SK-N-MC (cell line): ENCODE measurements around the gene RREB1.

Experiments used
- DNase-seq: peaks from one replicate; pipeline ENCODE4 v3.0.0-alpha.2; 2011; ENCODE audit warnings: low read depth, low spot score
- H3K27ac ChIP-seq: fragments of 200-600 bp; sonication (generic); 2 replicates; pipeline ENCODE4 v1.5.1; 2016; ENCODE audit warnings: mixed run types
- H3K36me3 ChIP-seq: fragments of 200-600 bp; sonication (generic); 2 replicates; pipeline ENCODE4 v1.6.1; 2017; ENCODE audit warnings: antibody characterized with exemption, low read length, mixed read lengths; ENCODE audit not compliant: insufficient read depth
- H3K4me3 ChIP-seq: fragments of 200-600 bp; sonication (generic); 2 replicates; pipeline ENCODE4 v1.5.1; 2016
- H3K9ac ChIP-seq: fragments of 200-600 bp; sonication (generic); 2 replicates; pipeline ENCODE4 v1.8.0; 2017; ENCODE audit warnings: mixed run types, mixed read lengths; ENCODE audit not compliant: insufficient read length
- H3K9me3 ChIP-seq: fragments of 200-600 bp; sonication (generic); 2 replicates; pipeline ENCODE4 v1.6.1; 2017; ENCODE audit warnings: low read depth, mild to moderate bottlenecking, antibody characterized with exemption, low read length, moderate library complexity, mixed read lengths
- EZH2 ChIP-seq: fragments of 200-600 bp; sonication (generic); IDR thresholded peaks from one replicate; pipeline ENCODE4 v1.6.1; 2017; ENCODE audit warnings: antibody characterized with exemption
- FOXP2 ChIP-seq: optimal IDR thresholded peaks from 2 replicates; pipeline ENCODE3; 2011; ENCODE audit warnings: mild to moderate bottlenecking, moderate library complexity; ENCODE audit not compliant: insufficient read depth; ENCODE audit errors: extremely low read length, control extremely low read depth
- POLR2AphosphoS5 ChIP-seq: IDR thresholded peaks from 2 replicates; pipeline ENCODE4 v1.6.1; 2012; ENCODE audit warnings: mild to moderate bottlenecking, low read depth, low read length, borderline replicate concordance

RREB1 gene

DNA sequence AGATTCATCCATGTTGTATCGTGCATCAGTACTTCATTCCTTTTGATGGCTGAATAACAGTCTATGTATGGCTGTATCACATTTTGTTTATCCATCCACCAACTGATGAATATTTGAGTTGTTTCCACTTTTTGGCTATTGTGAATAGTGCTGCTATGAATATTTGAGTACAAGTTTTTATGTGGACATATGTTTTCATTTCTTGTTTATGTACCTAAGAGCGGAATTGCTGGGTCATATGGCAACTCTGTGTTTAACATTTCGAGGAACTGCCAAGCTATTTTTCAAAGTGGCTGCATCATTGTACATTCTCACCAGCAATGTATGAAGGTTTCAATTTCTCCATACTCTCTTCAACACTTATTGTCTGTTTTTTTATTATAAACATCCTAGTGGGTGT lies 3.0 kb upstream of the RREB1 start:
- Histone ChIP-seq H3K27ac (no peak overlapping the region), H3K9me3 (no peaks in the 10 kb centered on the region)
- DNase-seq: no peak

DNA sequence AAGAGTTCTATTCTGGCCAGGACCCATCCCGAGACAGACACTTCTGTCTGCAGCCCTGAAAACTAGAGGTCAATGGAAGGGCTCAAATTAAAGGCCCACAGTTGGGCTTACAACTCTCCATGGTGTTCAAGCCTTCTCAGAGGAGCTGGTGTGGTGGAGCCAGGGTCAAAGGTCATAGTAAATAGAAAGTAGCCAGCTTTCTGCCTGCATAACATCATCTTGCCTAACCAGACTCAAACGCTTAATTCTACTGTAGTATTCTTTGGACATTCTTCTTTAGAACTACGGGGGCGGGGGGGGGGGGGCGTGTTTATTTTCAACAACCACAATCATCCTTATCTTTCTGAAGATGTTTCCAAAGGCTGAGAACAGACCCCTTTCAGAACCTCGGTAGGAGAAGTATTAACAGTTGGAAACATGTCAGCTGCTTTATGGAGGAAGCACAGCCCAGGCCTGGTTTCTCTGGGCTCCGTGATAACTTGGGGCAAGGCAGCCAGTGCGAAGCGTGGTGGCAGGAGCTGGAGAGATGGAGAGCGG lies 1.5 kb upstream of the RREB1 start:
- no peak for TF ChIP-seq EZH2
- no peaks in the 10 kb centered on the region for H3K9me3 ChIP-seq
- H3K27ac ChIP-seq: peak overlapping the region; percentile 81
- peaks cover 8% of the 10 kb centered on the region; the same call in 1 of the 2 replicates for H3K36me3 ChIP-seq
- no peak overlapping the region for H3K9ac ChIP-seq
- H3K4me3 ChIP-seq: peak overlapping the region; percentile 100; the same call in 1 of the 2 replicates
- no peak for DNase-seq

More for the DNA sequence above, 3.0 kb upstream of the RREB1 start:
- H3K4me3 ChIP-seq: no peak overlapping the region
- H3K36me3 ChIP-seq: peaks cover 1% of the 10 kb centered on the region; the same call in 1 of the 2 replicates
- no peak overlapping the region for H3K9ac ChIP-seq
- no peak for TF ChIP-seq EZH2

DNA sequence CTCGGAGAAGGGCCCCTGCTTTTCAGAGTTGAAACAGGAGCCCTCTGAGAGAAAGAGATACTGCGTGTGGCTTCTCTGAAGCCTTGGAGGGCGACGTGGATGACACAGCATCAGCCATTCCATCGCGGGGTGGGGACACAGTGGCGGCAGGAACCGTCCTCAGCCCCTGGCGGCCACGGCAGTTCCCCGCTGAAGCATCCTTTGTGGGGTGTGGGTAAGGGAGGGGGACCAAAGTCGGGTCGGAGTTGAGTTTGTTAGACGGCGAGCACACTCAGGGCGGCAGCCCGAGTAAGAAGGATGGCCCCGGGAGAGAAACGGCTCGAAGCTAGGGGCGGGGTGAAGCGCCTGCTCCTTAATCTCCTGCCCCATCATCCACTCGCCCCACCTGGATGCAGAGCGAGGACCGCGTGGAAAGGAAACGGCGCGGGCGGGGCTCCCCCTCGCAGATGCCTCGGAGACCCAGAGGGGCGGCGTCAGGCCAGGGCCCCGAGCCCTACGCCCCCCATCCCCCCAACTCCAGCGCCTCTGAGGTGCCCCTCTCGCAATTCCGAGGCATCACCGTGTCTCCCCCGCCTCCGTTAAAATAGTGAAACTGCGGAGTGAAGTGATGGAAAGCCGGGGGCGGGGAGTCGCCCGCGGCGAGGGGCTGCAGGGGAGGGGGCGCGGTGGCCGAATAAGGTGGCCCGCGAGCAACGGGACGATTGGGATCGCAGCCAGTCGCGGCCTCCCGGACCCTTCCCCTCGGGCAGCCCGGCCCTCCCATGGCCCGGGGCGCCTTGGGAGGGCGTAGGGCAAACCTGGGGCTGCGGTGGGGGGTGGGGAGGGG lies 796 bp upstream of the RREB1 start:
- no peak for DNase-seq
- peak overlapping the region; percentile 100 for H3K4me3 ChIP-seq
- TF ChIP-seq FOXP2: no peak
- no peak for TF ChIP-seq EZH2
- TF ChIP-seq POLR2AphosphoS5: no peak
- H3K36me3 ChIP-seq: peaks cover 8% of the 10 kb centered on the region; the same call in 1 of the 2 replicates
- H3K27ac ChIP-seq: peak overlapping the region; percentile 81; the same call in 1 of the 2 replicates
- peak overlapping the region; percentile 88 for H3K9ac ChIP-seq
- H3K9me3 ChIP-seq: no peaks in the 10 kb centered on the region

DNA sequence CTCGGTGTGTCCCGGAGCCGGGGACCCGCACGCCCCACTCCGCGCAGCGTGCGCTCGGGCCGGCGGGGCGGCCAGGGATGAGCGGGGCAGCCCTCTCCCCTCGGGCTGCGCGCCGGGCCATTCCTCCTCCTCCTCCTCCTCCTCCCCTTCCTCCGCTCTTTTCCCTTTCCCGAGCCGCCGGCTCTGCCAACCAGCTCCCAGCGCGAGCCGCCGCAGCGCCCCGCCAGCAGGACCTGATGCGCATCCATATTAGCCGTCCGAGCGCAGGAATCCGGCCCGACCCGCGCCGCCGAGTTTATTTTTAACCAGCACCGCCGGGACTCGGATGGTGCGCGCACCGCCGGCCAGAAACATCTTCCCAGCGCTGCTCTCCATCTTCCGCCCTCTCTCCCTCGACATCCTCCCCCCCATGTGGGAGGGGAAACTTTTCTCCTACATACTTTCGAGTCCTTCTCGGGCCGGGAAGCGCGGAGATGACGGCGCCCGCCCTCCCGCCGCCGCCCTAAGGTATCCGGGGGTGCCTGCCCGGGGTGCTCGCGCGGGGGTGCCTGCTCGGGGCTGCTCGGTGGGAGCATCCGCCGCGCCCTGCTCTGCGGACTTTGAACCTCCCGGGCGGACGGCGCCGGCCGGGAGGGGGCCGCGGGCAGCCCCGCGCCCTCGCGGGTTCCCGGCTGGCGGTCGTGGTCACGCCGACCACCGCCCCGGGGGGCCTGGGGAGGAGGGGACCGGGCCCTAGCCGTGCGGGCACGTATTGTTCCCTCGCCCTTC lies 619 bp downstream of the RREB1 start:
- DNase-seq: no peak
- peak overlapping the region; percentile 100 for H3K4me3 ChIP-seq
- peak overlapping the region; percentile 78 for H3K27ac ChIP-seq
- TF ChIP-seq EZH2 (no peak), POLR2AphosphoS5 (0 out of 2 replicates have a peak, but pooled peaks have one; percentile 31)
- peak overlapping the region; percentile 88 for H3K9ac ChIP-seq
- H3K36me3 ChIP-seq: peaks cover 10% of the 10 kb centered on the region; the same call in 1 of the 2 replicates
- H3K9me3 ChIP-seq: no peaks in the 10 kb centered on the region

DNA sequence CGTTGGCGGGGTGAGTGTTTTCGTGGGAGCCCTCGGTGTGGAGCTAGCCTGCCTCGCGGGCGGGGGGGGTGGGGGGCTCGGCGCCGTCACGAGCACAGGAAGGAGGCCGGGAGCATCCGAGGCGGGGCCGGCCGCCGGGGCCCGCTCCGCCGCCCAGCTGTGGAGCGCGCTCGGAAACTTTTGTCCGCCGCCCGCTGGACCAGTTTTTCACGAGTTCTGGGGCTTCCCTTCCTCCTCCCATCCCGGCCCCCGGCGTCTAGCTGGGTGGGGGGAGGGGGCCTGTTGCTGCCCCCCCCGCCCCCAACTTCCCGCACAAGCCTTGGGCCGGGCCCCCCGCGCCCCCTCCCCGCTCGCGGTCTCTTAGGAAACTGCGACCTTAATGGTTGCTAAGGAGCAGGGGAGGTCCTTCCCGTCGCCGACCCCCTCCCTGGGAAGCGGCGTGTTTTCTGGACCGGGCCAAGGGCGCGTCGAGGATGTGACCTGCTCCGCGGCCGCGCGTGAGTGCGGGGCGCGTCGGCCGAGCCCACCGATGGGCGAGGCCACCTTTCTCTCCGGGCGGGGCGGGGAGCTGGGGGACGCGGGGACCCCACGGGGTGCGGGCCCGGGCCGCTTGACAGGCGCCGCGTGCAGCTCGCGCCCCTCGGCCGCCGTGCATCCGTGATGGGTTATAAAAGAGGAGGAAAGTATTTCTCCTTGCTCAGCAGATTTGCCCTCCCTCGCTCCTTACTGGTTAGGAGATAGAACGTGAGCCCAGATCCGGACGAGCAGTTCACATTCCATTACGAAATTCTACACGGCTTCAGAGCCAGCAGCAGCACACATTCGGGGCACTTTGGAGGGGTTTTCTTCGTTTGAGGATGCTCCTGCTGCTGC lies 1.4 kb downstream of the RREB1 start:
- Histone ChIP-seq H3K27ac (peak overlapping the region; percentile 78), H3K4me3 (peak overlapping the region; percentile 100), H3K36me3 (peaks cover 12% of the 10 kb centered on the region; the same call in 1 of the 2 replicates), H3K9ac (peak overlapping the region; percentile 88), H3K9me3 (no peaks in the 10 kb centered on the region)
- no peak for TF ChIP-seq EZH2
- TF ChIP-seq POLR2AphosphoS5: peak; percentile 70
- no peak for TF ChIP-seq FOXP2
- peak; percentile 63 for DNase-seq

DNA sequence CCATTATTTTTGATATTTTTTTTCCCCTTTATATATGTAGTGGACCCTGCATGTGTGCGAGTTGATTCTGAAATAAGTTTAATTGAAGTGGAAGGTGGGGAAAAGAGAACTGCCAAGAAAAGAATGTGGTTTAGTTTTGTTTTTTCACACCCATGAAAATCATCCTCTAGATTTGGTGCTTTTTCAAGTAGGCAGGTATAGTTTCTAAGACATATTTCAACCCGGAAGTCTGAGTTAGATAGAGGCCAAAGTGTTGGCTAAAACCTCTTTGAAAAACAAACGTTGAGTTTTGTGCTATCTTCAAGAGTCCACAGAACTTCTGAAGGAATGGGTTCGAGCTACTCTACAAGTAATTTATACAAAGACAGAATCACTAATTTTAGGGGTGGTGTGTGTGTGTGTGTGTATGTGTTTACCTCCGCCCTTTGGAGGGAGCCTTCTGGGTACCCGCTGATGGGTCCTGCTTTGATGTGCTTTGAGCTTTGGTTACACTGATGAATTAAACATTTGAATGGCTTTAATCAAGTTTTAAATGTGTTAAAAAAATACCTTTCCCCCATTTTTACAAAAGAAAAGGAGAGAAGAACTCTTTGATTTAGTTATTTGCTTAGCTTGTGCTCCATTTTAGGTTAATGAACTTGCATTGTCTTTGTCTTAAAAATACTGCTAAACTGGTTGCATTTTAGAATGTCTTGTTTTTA lies 2.5 kb downstream of the RREB1 start:
- no peaks in the 10 kb centered on the region for H3K9me3 ChIP-seq
- TF ChIP-seq POLR2AphosphoS5 (no peak), FOXP2 (no peak), EZH2 (no peak)
- peak overlapping the region; percentile 100 for H3K4me3 ChIP-seq
- H3K36me3 ChIP-seq: peaks cover 12% of the 10 kb centered on the region; the same call in 1 of the 2 replicates
- no peak for DNase-seq
- H3K27ac ChIP-seq: peak overlapping the region; percentile 74
- peak overlapping the region; percentile 88 for H3K9ac ChIP-seq

DNA sequence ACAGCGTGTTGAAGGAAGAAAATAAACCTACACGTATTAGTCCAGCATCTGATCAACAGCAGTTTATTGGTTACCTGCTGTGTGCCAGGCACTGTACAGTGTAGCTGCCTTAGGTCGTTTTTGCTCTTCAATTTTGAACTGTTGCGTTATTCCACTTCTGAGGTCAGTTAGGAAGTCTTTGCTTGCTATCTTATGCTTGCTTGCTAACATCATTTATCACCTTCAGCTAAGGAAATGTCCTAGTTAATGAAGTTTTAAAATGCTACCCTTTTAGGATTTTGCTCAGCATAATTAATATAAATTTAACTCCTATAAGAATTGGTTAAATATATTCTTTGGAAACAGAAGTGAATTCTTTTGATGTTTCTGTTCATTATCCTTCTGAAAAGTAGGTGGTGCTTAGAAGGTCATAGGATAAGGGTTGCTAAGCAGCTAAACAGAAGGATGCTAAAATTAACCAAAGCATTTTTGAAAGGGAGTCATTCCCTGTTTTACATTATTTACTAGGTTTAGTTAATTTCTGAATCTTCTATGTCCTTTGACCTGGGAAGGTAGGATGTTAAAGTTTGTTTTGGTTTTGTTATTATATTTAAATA lies 3.4 kb downstream of the RREB1 start:
- TF ChIP-seq FOXP2 (no peak), POLR2AphosphoS5 (no peak), EZH2 (no peak)
- Histone ChIP-seq H3K9me3 (no peaks in the 10 kb centered on the region), H3K27ac (peak overlapping the region; percentile 43; the same call in 1 of the 2 replicates), H3K9ac (peak overlapping the region; percentile 88), H3K4me3 (peak overlapping the region; percentile 100), H3K36me3 (peaks cover 12% of the 10 kb centered on the region)
- DNase-seq: no peak
